Measurements from ENCODE around the gene COX19.

- no peak for TF ChIP-seq CTCF (IDR thresholded peaks at IDR 0.05)
- TF ChIP-seq EZH2 (IDR thresholded peaks at IDR 0.05; ENCODE audit: borderline replicate concordance, insufficient read depth, low read depth, low read length, poor library complexity, severe bottlenecking) = no peak
Measured at GRCh38 chr7:926061-927030, 49.0 kb downstream of the COX19 start.

Data from B cell (primary cell).